HEK293T (cell line): ENCODE results near the gene RNF217.

Experiments
- CTBP1 ChIP-seq: fragments of 450-650 bp; IDR thresholded peaks from 2 replicates; pipeline ENCODE4 v1.6.1; 2016; ENCODE audit warnings: borderline replicate concordance
- ELF4 ChIP-seq: fragments of 450-650 bp; IDR thresholded peaks from 2 replicates; pipeline ENCODE4 v1.6.1; 2017; ENCODE audit warnings: antibody characterized with exemption
- FOXA1 ChIP-seq: fragments of 450-650 bp; IDR thresholded peaks from 2 replicates; pipeline ENCODE4 v1.6.1; 2016; ENCODE audit warnings: mild to moderate bottlenecking
- FOXK2 ChIP-seq: fragments of 450-650 bp; IDR thresholded peaks from 2 replicates; pipeline ENCODE4 v1.6.1; 2016; ENCODE audit warnings: mild to moderate bottlenecking
- FOXM1 ChIP-seq: fragments of 450-650 bp; IDR thresholded peaks from 2 replicates; pipeline ENCODE4 v1.6.1; 2017; ENCODE audit warnings: mild to moderate bottlenecking, borderline replicate concordance
- HDGF ChIP-seq: fragments of 450-650 bp; IDR thresholded peaks from 2 replicates; pipeline ENCODE4 v1.6.1; 2017; ENCODE audit warnings: antibody characterized with exemption, borderline replicate concordance
- L3MBTL2 ChIP-seq: fragments of 450-650 bp; conservative IDR thresholded peaks from 2 replicates; pipeline ENCODE4 v1.6.1; 2016; ENCODE audit warnings: mild to moderate bottlenecking
- LEF1 ChIP-seq: fragments of 450-650 bp; IDR thresholded peaks from 2 replicates; pipeline ENCODE4 v1.6.1; 2017; ENCODE audit warnings: mild to moderate bottlenecking, borderline replicate concordance
- SP1 ChIP-seq: fragments of 450-650 bp; IDR thresholded peaks from 2 replicates; pipeline ENCODE4 v1.6.1; 2017
- SUZ12 ChIP-seq: fragments of 450-650 bp; IDR thresholded peaks from 2 replicates; pipeline ENCODE4 v1.6.1; 2016; ENCODE audit warnings: mild to moderate bottlenecking
- TARDBP ChIP-seq: fragments of 450-650 bp; IDR thresholded peaks from 2 replicates; pipeline ENCODE4 v1.6.1; 2016
- ZNF384 ChIP-seq: fragments of 450-650 bp; IDR thresholded peaks from 2 replicates; pipeline ENCODE4 v1.6.1; 2016

- TF ChIP-seq FOXA1 (no peak), FOXM1 (0 out of 2 replicates have a peak, but pooled peaks have one; percentile 12), FOXK2 (no peak), TARDBP (no peak), LEF1 (no peak), HDGF (no peak), ELF4 (no peak), SP1 (no peak), L3MBTL2 (peak; percentile 13; the same call in 1 of the 2 replicates), CTBP1 (no peak), SUZ12 (no peak), ZNF384 (no peak)
Observed at GRCh38 chr6:124961777-124962638, at the start of gene RNF217.
